GM19043 (cell line): ENCODE data around the gene LRRC8B.

Experiments used
- ATAC-seq: cut with Tn5 transposase; IDR thresholded peaks from one replicate; pipeline ENCODE4 v1.9.1; 2021; ENCODE audit warnings: low read depth; ENCODE audit not compliant: unreplicated experiment

LRRC8B gene

DNA sequence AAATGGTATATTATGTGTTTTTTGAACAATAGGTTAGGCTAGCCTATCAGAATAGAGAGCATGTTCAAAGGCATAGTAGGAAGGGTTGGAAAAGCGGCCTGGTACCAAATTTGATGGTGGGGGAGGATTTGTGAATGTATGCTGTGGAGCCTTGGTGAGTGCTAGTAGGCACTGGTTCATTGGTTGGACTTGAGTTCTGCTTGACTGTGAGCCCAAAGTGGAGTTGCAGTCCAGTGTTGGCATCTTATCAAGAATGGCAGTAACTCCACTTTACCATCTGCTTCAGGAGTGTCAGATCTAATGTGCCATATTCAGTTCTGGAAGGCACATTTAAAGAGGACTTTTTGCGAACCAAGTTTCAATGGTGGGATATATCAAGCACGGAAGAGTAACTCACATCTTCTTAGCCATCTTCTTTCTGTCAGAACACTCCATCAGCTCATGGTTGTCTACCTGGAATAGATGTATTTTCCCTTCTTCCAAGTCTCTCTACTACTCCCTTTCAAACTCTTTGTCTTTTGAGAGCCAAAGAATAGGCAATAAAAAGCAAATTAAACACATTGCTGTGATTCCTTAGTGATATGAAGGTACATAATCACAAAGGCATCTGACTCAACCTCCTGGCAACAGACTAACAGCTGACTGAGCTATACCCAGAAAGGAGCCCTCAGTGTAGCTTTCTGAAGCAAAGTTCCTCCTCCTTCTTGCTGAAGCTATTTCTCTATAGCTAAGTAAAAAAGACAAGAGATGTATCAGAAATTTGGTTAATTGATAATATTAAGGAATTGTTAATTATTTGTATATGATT is 21.7 kb downstream of the LRRC8B start:
- no peak for ATAC-seq

DNA sequence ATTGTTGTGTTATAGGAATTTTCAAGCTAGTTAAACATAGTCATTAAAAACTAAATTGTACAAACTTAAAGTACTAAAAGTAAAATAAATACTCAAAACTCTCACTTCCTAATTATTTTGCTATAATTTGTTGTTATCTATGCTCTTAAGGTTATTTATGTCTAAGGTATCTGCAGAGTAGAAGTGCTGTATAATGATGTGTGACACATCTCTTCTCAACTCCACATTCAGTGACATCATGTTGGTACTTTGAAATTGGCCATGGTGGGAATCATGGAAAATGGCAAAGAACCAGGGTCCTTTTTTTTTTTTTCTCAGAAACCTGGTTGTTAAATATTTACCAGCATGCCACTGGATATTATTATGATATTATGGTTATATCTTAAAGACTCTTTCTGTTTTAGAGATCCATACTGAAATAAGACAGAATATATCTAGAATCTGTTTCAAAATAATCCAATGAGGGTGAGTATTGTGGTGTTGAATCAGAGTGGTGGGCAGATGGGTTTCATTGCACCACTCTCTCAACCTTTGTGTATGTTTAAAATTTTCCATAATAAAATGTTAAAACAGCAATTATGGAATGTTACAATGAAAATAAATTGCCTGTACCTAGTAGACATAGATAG is 22.4 kb downstream of the LRRC8B start:
- no peak for ATAC-seq

DNA sequence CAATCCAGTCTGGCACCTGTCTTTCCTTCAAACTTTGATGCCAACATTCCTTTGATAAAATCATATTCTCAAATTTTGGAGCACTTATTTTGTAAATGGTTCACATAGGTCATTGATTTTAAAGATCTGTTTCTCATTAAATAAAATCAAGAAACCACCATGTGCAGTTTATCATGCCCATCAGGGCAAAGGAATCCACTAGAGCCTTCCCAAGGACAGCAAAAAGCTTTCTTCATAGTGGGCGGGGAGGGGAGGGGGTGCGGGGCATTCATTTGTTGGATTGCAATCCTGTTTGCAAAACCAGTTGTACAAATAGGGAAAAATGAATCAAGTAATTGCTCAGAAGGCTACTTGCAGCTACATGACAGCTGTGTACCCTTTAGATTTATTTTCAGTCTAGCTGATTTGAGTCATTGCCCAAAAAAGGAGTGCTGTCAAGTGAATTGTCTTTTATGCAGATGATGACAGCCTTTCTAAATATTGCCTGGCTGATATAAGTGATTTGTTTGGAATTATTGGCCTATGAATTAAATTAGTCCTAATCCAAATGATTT is 23.0 kb downstream of the LRRC8B start:
- no peak for ATAC-seq

DNA sequence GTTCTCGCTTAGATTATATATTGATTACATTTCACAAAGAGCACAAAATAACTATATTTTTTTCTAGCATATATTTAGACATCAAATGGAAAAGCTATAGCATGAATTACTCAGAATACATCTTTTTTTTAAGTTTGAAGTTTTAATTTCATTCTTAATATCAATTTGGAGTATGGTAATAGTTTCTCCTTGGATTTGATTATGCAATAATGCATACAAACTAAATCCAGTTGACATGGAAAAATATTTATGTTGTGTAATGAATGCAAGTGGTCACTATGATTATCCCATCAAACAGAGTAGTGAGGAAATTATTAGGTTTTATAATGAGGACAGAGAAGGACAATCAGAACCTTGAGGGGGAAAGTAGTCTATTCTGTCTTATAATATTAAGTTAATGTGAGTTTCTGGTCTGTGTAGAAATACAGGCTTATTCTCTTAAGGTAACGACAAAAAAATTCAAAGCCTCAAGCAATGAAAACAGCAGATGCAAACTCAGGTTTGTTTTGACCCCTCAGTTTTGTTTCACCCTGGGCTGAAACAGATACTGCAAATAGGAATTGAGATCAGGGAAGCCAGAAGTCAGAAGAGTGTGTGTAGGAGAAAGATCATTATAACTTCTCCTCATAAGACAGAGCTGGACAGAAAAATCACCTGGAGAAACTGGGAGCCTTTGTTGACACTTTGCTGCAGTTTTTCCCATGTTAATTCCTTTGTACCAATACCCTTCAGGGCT is 23.7 kb downstream of the LRRC8B start:
- ATAC-seq: no peak

DNA sequence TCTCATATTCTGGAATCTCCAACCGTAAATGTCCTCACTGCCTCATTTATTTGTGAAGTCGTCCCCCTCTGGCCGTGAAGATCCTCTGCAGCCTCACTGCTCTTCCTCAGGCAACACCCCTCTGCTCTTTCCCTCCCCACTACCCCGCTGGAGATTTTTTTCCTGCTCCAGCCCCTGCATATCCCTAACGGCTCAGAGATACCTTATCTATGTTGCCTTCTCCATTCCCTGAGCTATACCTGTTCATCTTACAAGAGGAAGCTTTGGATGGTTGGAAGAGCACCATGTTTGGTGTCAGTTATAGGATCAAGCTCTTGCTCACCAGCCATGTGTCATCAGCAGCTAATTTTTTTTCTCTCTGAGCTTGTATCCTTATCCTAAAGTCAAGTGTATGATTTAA is 26.4 kb downstream of the LRRC8B start:
- ATAC-seq: no peak

DNA sequence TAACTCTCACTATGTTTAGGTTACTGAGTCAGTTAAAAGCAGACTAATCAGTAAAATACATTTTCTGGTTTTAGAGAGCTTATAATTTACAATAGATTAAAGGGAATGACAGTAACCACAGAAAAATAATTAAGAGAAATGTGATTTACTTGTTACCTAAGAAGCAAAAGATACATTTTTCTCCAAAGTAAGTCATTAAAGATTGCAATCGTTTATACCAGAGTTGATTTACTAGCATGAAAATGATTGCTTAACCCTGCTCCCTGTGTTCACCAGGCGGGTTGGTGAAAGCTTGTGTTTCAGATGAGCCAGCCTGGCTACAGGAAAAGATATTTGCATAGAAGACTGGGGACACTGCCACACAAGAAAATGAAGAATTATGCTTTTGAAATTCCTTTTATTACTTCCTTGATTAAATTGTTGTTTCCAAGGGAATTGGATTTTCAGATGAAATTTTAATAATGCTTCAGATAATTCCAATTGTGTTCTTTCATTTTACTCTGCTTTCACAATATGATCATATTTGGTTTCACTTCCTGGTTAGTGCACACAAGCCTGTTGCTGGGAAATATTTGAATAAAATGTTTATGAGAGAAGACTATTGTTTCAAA is 27.9 kb downstream of the LRRC8B start:
- peak; percentile 78 for ATAC-seq

DNA sequence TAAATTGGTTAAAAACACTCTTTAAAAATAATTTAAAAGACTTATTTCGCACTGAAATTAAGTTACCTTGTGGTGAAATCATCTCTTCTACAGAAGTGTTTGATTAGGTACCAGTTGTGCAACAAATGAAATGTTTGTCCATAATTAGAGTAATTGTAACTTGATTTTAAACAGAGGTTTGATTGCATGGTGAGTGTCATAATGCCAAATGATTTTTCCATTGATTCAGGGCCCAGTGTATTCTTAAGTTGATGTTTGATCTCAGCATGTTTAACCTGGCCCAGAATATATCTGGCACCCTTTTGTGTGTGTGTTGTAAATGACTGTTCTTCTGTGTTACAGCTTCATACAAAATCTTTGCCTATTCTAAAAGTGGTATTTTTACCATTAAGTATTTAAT is 28.5 kb downstream of the LRRC8B start:
- ATAC-seq: no peak

DNA sequence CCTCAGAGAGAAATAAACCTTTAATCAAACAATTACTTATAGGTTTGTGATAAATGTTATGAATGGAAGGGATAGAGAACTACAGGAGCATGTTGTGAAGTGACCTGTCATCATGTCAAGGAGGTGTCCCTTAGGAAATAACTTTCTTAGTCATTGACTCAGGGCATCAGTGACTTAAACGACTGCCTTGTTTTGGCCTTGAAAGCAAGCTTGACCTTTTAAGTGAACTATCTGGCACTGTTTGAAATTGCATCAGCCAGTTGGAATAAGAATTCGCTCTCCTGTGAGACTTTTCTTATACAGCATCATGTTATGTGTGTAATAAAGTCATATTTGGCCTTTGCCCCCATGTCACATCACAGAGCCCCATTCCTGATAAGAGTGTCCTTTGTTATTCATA is 30.9 kb downstream of the LRRC8B start:
- ATAC-seq: no peak

DNA sequence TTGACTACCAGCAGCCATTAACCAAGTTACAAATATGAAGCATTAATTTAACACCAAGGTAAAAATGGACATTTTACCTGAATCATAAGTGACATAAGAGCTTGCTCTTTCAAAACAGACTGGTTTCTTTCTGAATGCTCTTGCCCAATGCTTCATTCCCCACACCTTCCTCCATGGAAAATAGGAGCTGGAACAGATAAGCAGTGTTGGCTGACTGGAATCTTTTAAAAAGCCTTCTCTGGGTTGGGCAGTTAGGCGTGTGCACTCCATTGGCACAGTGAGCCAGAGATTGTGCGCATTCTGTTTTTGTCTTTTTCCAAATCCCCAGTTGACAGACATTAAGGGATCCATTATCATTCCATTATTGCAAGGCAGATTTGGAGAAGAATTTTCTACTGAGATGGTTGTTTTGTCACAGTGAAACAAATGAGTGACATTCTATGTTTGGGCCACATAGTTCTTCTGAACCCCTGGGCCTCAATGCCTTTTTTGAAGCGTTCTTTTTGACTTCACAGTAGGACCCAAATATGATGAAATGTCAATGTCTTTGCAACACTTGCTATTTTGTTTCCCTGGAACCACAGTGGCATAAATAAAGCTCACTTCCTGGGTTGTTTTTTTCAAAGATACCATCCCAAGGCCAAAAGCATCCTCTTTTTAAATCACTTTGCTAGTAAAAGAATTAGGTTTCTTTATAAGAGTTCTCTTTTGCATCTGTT is 32.3 kb downstream of the LRRC8B start:
- no peak for ATAC-seq

DNA sequence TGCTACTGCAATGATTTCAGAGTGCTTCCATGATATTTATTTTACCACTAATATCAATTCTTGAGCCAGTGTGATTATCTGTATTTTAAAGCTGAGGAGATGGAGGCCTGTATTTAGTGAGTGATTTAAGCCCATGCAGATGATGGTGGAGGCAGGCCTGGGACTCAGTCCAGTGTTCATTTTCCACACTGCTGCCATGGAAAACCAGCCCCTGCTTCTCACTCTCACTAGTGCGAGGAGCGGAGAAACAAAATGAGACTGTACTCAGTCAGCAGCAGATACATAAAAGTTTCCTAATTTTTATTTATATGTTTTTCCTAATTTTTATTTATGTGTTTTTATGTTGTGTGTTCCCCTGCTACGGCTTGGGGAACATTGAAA is 32.8 kb downstream of the LRRC8B start:
- ATAC-seq: no peak

DNA sequence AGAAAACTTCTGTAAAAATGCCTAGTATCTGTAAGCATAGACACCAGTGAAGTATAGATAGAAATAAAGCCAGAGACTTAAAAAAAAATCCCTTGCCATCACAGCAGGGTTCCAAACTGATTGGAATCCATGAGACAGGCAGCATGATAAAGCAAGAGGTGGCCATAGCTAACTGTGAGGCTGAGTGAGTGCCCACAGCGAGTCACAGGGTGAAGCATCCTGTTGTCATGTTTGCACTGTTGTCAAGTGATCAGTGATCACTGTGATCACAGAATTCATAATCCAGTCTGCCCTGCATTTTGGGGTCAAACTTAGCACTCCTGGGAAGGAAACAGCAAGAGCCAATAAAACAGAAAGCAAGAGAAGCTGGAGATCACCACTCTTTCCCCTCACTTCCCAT is 33.3 kb downstream of the LRRC8B start:
- no peak for ATAC-seq

DNA sequence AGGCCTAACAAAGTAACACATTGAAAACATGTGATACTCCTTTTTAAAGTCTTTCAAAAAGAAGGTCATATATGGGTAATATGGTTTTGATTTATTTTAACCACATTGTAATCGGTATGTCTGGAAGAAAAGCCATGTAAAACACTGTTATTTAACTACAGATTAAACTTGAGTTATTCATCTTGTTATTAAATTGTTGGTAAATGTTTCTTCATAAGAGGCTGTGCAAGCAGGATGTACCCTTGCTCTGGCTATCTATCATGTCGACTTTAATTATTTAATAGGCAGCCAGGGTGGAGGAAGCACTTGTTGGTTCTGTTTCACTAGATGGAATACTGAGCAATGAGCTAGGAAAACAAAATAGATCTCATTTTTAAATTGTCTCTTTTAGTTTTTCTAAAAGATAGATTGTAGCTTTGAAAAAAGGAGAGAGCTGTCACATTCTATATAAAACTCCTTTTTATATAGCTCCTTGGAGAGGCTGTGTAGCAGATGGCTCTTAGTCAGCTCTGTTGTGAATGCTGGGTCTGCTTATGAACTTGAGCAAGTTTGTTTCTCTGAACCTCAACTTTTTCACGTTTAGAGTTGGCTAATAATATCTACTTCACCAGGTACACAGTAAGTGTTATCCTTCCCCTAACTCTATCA is 39.5 kb downstream of the LRRC8B start:
- ATAC-seq: no peak

DNA sequence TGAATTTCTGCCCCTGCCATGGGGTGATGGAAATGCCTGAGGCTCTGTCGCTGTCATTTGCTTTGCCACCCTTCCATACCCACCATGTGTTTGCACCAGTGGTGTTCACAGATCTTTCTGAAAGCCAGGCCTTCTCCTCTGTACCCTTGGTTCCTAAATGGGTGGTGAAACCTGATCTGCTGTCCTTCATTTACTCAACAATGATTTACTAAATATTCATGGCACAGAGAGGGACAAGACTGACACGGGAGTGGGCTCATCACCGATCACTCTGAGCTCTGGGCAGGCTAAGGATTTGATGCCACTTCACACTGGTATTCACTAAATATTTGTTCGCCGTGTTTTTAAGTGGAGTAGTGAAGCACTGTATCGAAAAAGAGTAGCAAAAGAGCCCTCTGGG is 40.9 kb downstream of the LRRC8B start:
- no peak for ATAC-seq

DNA sequence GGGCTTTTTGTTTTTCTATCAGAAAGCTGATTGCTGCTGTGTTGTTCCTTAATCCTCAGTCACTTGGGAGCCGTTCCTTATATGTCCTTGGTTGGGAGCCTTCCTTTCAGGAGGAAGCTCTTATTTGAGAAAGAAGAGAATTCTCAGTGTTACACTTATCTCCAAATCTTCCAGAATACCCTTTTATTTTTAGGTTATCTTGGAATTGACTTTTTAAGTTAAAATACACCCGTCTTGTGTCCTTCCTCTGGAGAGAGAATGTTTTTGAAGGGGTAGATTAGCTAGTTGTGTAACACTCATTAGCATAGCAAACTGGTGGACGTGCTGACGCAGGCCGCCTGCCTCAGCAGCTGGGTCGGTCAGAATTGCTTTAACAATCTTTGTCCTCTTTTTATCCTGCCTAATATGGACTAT is 42.1 kb downstream of the LRRC8B start:
- no peak for ATAC-seq

DNA sequence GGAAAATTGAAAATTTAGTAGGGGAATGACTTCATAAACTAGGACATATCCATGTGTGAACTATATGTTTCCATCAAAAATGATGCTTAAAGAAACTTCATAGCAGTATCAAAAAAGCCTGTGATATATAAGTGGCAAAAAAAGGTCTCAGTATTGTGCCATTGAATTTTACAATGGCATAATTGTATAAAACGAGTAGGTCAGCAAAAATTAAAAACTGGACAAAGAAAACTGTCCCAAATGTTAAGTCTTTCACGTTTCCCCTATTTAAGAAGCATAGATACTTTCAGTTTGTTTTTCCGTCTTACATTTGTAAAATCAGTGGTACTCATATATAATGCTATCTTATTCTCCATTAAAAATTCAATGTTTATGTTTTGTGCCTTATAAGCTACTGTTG is 43.2 kb downstream of the LRRC8B start:
- ATAC-seq: no peak

DNA sequence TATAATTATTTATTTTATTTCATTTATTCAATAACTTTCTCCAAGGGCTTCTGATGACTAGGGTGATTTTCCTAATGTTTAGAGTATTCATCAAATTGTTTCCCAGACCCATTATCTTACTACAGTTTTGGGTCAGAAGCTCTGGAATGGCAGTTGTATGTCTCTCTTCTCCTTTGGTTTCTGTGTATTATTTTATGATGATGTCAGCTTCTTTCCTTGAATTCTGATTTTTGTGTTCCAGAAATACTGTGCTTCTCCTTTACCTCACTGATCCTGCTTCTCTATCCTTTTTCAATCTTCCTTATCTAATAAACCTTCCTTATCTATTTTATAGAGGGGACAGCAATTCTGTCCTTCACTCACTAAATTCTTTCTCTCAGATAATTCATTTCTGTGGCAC is 48.8 kb downstream of the LRRC8B start:
- ATAC-seq: no peak

DNA sequence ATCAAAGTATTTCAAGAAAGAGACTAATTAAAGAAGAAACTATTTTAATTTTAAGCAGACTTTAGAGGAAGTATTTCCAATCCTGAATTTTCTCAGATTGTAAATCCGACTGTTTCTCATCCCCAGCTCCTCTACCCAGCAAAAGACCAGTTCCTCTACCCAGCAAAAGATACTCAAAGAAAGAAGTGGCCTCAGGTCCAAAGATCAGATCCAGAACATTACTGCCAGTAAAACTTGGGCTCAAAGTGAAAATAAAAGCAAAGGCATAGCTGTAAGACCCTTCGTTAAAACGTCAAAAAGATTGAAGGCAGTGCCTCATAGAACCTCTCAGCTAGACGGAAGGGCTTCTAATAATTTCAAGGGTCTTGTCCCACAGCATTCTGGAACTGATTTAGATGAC is 50.0 kb downstream of the LRRC8B start:
- ATAC-seq: no peak

DNA sequence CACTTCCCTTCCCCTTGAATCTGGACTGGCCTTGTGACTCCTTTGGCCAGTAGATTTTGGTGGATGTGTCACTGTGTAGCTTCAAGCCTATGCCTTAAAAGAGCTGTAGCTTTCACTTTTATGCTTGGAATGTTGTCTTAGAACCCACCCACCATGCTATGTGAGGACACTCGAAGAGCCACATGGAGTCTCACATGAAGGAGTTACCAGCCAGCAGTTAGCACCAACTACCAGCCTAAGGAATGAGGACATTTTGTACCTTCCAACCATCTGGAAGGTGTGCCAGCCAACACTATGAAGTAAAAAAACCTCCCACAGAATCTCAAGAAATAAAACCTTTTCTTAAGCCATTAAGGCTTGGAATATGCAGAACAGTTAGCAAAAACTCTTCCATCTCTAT is 50.6 kb downstream of the LRRC8B start:
- no peak for ATAC-seq

DNA sequence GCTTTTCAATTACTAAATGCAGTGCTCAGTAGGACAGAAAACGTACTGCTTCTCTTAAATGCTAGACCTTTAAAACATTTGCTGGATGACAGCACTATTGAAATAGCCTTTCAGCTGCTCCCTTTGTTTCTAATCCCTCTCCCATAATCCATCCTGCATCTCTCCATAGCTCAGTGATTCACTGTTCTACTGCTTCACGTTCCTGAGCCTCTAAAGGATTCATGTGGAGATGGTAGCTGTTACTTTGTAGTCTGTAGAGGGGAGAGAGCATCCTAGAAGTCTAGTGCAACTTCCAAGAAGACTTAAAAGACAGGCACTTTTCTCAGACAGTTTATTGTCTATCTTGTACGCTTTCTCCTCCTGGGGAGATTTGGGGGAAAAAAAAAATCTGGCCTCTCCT is 51.4 kb downstream of the LRRC8B start:
- no peak for ATAC-seq

DNA sequence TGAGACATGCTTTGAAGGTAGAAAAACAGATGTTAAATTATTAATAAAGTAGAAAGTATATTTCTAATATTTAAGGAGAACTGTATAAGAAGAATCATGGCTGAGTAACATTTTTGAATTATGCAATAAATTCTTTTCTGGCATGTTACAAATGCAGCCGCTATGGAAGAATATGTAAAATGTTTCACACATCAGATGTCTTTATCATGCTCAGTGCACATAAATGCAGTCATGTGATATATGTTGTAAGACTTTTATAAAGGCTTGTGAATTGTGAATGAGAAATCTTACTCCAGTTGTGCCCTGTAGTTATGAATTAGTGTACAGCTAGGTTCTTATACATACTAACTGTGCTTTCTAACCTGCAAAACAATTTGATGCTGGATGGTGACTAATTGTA is 53.5 kb downstream of the LRRC8B start:
- no peak for ATAC-seq
